ENCODE measurements around the gene HSPG2. TPM values are rescaled to one million over a fixed set of nuclear protein-coding genes. Genes with fewer than 3 reads are reported as not detected.
A peak's percentile ranks its signal among the peaks of the same experiment; 100 is the strongest.
"Not testable (repeated sequence)": the region's sequence is repeated elsewhere in the genome, so short reads cannot be mapped to it uniquely, and the experiment has no call there.

The HSPG2 gene
- total and polyA plus RNA-seq, 9 of the 15 experiments (the other 6 are each of a cell fraction or from before 2014, with no cell fraction given) = 0.14 to 160 (median 15.7) TPM

- no peak overlapping the region for H3K4me2 ChIP-seq (ENCODE audit: insufficient read depth, low read length)
- POLR2A ChIA-PET = interaction anchor here (0.6 kb wide), 2 partner anchors 8 to 929 kb away, joined by 3 read pairs; no protein-coding TSS in a partner anchor
- H3K36me3 ChIP-seq (ENCODE audit: control insufficient read depth, insufficient read depth, low read length) = peaks cover 84% of the 10 kb centered on the region; the same call in 2 of the 3 replicates
- no peak overlapping the region for H3K4me3 ChIP-seq
- no peak overlapping the region for H3K27ac ChIP-seq (ENCODE audit: extremely low read depth, low read depth, low read length)
- 94% methylated on average over 5 of the region's 5 CpGs for WGBS (ENCODE audit: insufficient coverage, low coverage, missing lambda C conversion rate)
- H3K9me1 ChIP-seq (ENCODE audit: control insufficient read depth, insufficient read depth, low read length) = peaks cover 1% of the 10 kb centered on the region
- no peaks in the 10 kb centered on the region for H3K9me3 ChIP-seq (replicated peaks; ENCODE audit: control insufficient read depth, insufficient read depth, low read depth, low read length)
- no peaks in the 10 kb centered on the region for H3K79me2 ChIP-seq (ENCODE audit: control insufficient read depth, insufficient read depth, low read length)
- no peaks in the 10 kb centered on the region for H4K20me1 ChIP-seq (replicated peaks; ENCODE audit: control insufficient read depth, insufficient read depth, low read length)
- in situ Hi-C loops (cut with MboI) = no loop called here
- intact Hi-C loops (cut with micrococcal nuclease) = no loop called here
- peak overlapping the region in 1 of 2 experiments; percentile 4; a peak in 1 of 4 replicates for H3K9ac ChIP-seq (ENCODE audit: insufficient read depth in 1 of 2, low read depth in 2 of 2, low read length in 2 of 2)
- no peak for ATAC-seq
- H3K4me1 ChIP-seq (replicated peaks in 1 of 2; ENCODE audit: control insufficient read depth in 2 of 2, insufficient read depth in 2 of 2, low read length in 2 of 2) = peaks cover 6 to 48% of the 10 kb centered on the region in 2 experiments; a peak in 4 of 5 replicates
- no peak for TF ChIP-seq DIDO1 (tag; IDR thresholded peaks at IDR 0.05; ENCODE audit: low read depth)
- TF ChIP-seq SRF (CRISPR knock-in tag; IDR thresholded peaks at IDR 0.05) = no peak
- no peak for TF ChIP-seq MIER1 (IDR thresholded peaks at IDR 0.05; ENCODE audit: low read depth)
- no peak for TF ChIP-seq SMAD4 (CRISPR knock-in tag; conservative IDR thresholded peaks at IDR 0.05)
- TF ChIP-seq HEY1 (CRISPR knock-in tag; IDR thresholded peaks at IDR 0.05; ENCODE audit: borderline replicate concordance) = no peak
- TF ChIP-seq ZFP36 (IDR thresholded peaks at IDR 0.05; ENCODE audit: low read depth, low read length, partially characterized antibody) = peak; percentile 56
- peak; percentile 15 for TF ChIP-seq TBP (optimal IDR thresholded peaks at IDR 0.05; ENCODE audit: low read depth, low read length)
- peak; percentile 65 for TF ChIP-seq RBM25 (IDR thresholded peaks at IDR 0.05; ENCODE audit: low read depth, low read length, severe bottlenecking)
- no peak for TF ChIP-seq SMAD2 (IDR thresholded peaks at IDR 0.05; ENCODE audit: low read depth, low read length)
- no peak for TF ChIP-seq CEBPZ (IDR thresholded peaks at IDR 0.05; ENCODE audit: borderline replicate concordance, low read depth, low read length)
- FAIRE-seq = no peak
- no peak overlapping the region for H2AFZ ChIP-seq (ENCODE audit: low read depth, low read length)
- CTCF ChIA-PET (ENCODE audit: low intra/inter-chr PET ratio) = no interaction called here
- no peaks in the 10 kb centered on the region for H3K27me3 ChIP-seq (ENCODE audit: control insufficient read depth in 2 of 2, insufficient read depth in 2 of 2, low read length in 2 of 2)
- DNase-seq (ENCODE audit: extremely low read depth in 1 of 4, low spot score in 3 of 4) = no peak
- BruUV-seq (replicated peaks) = no TSS peak
Observed at GRCh38 chr1:21827141-21827679, 109.9 kb downstream of the HSPG2 start.

GRCh38 chr1:21826694-21827093 lies 110.4 kb downstream of the HSPG2 start:
- intact Hi-C loops (cut with micrococcal nuclease); DNase-seq (ENCODE audit: extremely low read depth in 1 of 4, low spot score in 3 of 4); H3K27me3 ChIP-seq (ENCODE audit: control insufficient read depth in 2 of 2, insufficient read depth in 2 of 2, low read length in 2 of 2); H3K4me3 ChIP-seq; H3K9ac ChIP-seq (ENCODE audit: insufficient read depth in 1 of 2, low read depth in 2 of 2, low read length in 2 of 2); H3K9me1 ChIP-seq (ENCODE audit: control insufficient read depth, insufficient read depth, low read length); H3K27ac ChIP-seq (ENCODE audit: extremely low read depth, low read depth, low read length); in situ Hi-C loops (cut with MboI); H3K79me2 ChIP-seq (ENCODE audit: control insufficient read depth, insufficient read depth, low read length); CTCF ChIA-PET (ENCODE audit: low intra/inter-chr PET ratio); H3K9me3 ChIP-seq (replicated peaks; ENCODE audit: control insufficient read depth, insufficient read depth, low read depth, low read length); H2AFZ ChIP-seq (ENCODE audit: low read depth, low read length); ATAC-seq; H4K20me1 ChIP-seq (replicated peaks; ENCODE audit: control insufficient read depth, insufficient read depth, low read length); BruUV-seq (replicated peaks); H3K4me2 ChIP-seq (ENCODE audit: insufficient read depth, low read length): not testable (repeated sequence)
- H3K4me1 ChIP-seq (replicated peaks in 1 of 2; ENCODE audit: control insufficient read depth in 2 of 2, insufficient read depth in 2 of 2, low read length in 2 of 2) = peaks cover 8 to 54% of the 10 kb centered on the region in 2 experiments; a peak in 4 of 5 replicates
- FAIRE-seq = peak; percentile 19
- peaks cover 84% of the 10 kb centered on the region; the same call in 2 of the 3 replicates for H3K36me3 ChIP-seq (ENCODE audit: control insufficient read depth, insufficient read depth, low read length)
- WGBS (ENCODE audit: insufficient coverage, low coverage, missing lambda C conversion rate) = 88% methylated on average over 10 of the region's 10 CpGs
- POLR2A ChIA-PET = interaction anchor here (0.6 kb wide), 2 partner anchors 9 to 928 kb away, joined by 3 read pairs; no protein-coding TSS in a partner anchor
